Measurements from ENCODE around the gene USP46. TPM values are rescaled to one million over a fixed set of nuclear protein-coding genes. Genes with fewer than 3 reads are reported as not detected.

Gene USP46
- total RNA-seq, 2 experiments from 2014 or later = 3.8 to 4.6 TPM

DNA sequence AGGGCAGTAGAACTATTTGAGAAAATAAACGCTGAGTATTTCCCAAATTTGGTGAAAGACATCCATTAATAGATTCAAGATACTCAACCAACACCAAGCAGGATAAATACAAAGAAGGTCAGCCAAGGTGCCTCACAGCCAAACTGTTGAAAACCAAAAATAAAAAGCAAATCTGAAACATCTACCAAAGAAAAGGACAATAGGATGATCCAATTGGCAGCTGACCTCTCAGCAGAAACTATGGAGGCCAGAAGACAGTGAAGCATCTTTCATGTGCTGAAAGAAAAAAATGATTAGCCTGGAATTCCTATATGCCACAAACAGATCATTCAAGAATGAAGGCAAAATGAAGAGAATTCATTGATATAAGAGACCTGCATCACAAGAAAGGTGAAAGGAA lies 44.9 kb downstream of the USP46 start:
- Mint-ChIP-seq H3K27ac (no peak overlapping the region), H3K36me3 (ENCODE audit: low read depth) (peaks cover 8% of the 10 kb centered on the region), H3K4me3 (no peak overlapping the region), H3K4me1 (ENCODE audit: low read depth) (peaks cover 16% of the 10 kb centered on the region), H3K9me3 (ENCODE audit: insufficient read depth) (no peaks in the 10 kb centered on the region), H3K27me3 (ENCODE audit: low read depth) (peaks cover 5% of the 10 kb centered on the region)
- CTCF ChIA-PET = no interaction called here
- POLR2A ChIA-PET = no interaction called here
- DNase-seq (no peak), ATAC-seq (no peak)

GRCh38 chr4:52612341-52612740 lies 46.8 kb downstream of the USP46 start:
- no peak overlapping the region for H3K4me3 Mint-ChIP-seq
- DNase-seq (no peak), ATAC-seq (no peak)
- peaks cover 8% of the 10 kb centered on the region for H3K36me3 Mint-ChIP-seq (ENCODE audit: low read depth)
- H3K4me1 Mint-ChIP-seq (ENCODE audit: low read depth) = peaks cover 11% of the 10 kb centered on the region
- ChIA-PET CTCF (interaction anchor here (1.3 kb wide), 1 partner anchor 22 kb away, joined by 3 read pairs; no protein-coding TSS in a partner anchor), POLR2A (no interaction called here)
- H3K27ac Mint-ChIP-seq = no peak overlapping the region
- peaks cover 5% of the 10 kb centered on the region for H3K27me3 Mint-ChIP-seq (ENCODE audit: low read depth)
- no peaks in the 10 kb centered on the region for H3K9me3 Mint-ChIP-seq (ENCODE audit: insufficient read depth)

DNA sequence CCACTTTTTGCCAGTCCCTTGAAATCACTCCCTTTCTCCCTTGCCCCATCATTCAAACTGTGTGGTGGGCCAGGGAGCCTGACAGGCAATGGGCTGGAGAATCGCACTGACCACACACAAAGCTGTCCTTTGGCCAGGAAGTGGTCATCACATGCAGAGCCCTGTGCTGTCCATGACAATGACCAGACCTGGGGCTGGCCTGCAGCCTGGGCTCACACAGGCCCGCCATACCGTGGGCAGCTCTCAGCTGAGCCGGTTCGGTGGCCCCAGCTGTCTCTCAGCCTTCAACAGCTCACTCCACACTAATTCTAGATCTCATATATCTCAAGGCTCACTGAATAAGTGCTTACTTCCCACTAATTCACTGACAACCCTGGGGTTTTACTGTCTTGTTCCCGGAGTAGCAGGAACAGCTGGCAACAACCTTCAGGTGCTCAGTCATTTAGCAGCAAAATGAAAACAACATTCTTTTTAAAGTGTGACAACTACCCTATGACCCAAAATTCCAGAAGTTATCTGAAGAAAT lies 48.0 kb downstream of the USP46 start:
- Mint-ChIP-seq H3K36me3 (ENCODE audit: low read depth) (peaks cover 9% of the 10 kb centered on the region), H3K9me3 (ENCODE audit: insufficient read depth) (no peaks in the 10 kb centered on the region), H3K4me3 (no peak overlapping the region), H3K27me3 (ENCODE audit: low read depth) (peaks cover 3% of the 10 kb centered on the region), H3K4me1 (ENCODE audit: low read depth) (peaks cover 5% of the 10 kb centered on the region), H3K27ac (no peak overlapping the region)
- POLR2A ChIA-PET = no interaction called here
- no peak for ATAC-seq
- no peak for DNase-seq
- CTCF ChIA-PET = no interaction called here

DNA sequence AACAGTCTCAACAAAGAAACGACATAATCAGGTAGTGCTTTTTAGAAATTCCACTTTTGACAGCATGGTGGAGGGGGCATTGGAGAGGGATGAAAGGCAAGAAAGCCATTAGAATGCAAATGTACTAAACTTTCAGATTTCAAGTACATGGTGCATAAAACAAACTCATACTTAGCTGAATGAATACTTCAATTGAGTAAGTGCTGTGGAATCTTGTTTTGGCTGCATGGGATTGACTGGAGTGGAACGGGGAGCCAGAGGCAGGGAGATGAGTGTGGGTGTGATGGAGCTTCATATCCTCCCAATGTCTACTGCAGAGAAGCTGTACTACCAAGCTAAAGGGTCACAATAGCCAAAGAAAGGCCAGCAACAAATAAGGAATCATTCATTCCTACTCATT lies 52.4 kb downstream of the USP46 start:
- Mint-ChIP-seq H3K9me3 (ENCODE audit: insufficient read depth) (no peaks in the 10 kb centered on the region), H3K36me3 (ENCODE audit: low read depth) (peaks cover 9% of the 10 kb centered on the region), H3K27me3 (ENCODE audit: low read depth) (no peaks in the 10 kb centered on the region), H3K4me3 (no peak overlapping the region), H3K4me1 (ENCODE audit: low read depth) (no peaks in the 10 kb centered on the region), H3K27ac (no peak overlapping the region)
- ChIA-PET CTCF (no interaction called here), POLR2A (no interaction called here)
- ATAC-seq (no peak), DNase-seq (no peak)

- ATAC-seq = no peak
- no peaks in the 10 kb centered on the region for H3K27me3 Mint-ChIP-seq (ENCODE audit: low read depth)
- ChIA-PET POLR2A (no interaction called here), CTCF (no interaction called here)
- no peak for DNase-seq
- no peaks in the 10 kb centered on the region for H3K9me3 Mint-ChIP-seq (ENCODE audit: insufficient read depth)
- H3K36me3 Mint-ChIP-seq (ENCODE audit: low read depth) = peaks cover 9% of the 10 kb centered on the region
- H3K4me1 Mint-ChIP-seq (ENCODE audit: low read depth) = no peaks in the 10 kb centered on the region
- H3K27ac Mint-ChIP-seq = no peak overlapping the region
- H3K4me3 Mint-ChIP-seq = no peak overlapping the region
Observed at GRCh38 chr4:52606040-52606439, 53.1 kb downstream of the USP46 start.

GRCh38 chr4:52604215-52604614 lies 54.9 kb downstream of the USP46 start:
- H3K4me3 Mint-ChIP-seq = no peak overlapping the region
- CTCF ChIA-PET = no interaction called here

DNA sequence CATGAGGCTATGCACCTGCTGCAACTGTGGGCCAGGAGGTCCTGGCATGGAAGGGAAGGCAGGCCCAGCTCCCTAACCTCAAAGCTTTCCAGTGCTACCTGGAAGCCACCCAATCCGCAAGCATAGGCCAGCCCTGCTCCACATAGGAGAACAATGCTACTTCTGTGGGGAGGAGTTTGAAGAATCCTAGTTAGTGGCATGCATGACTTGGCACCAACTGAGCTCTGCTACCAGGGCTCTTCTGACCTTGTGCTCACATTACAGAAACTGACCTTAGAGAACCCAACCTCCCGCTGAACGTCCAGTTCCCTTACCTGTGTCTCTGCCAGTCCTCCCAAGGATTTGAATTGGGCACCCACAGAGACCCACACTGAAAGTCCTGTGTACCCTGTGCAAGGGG lies 58.8 kb downstream of the USP46 start:
- H3K36me3 Mint-ChIP-seq (ENCODE audit: low read depth) = no peaks in the 10 kb centered on the region
- no peaks in the 10 kb centered on the region for H3K27me3 Mint-ChIP-seq (ENCODE audit: low read depth)
- H3K9me3 Mint-ChIP-seq (ENCODE audit: insufficient read depth) = no peaks in the 10 kb centered on the region
- CTCF ChIA-PET = no interaction called here
- POLR2A ChIA-PET = interaction anchor here (0.6 kb wide), 1 partner anchor 11 kb away, joined by 3 read pairs; no protein-coding TSS in a partner anchor
- no peaks in the 10 kb centered on the region for H3K4me1 Mint-ChIP-seq (ENCODE audit: low read depth)
- no peak for DNase-seq
- H3K27ac Mint-ChIP-seq = no peak overlapping the region
- no peak for ATAC-seq
- H3K4me3 Mint-ChIP-seq = no peak overlapping the region

More at GRCh38 chr4:52604215-52604614, 54.9 kb downstream of the USP46 start:
- ATAC-seq (no peak), DNase-seq (no peak)
- Mint-ChIP-seq H3K9me3 (ENCODE audit: insufficient read depth) (no peaks in the 10 kb centered on the region), H3K27me3 (ENCODE audit: low read depth) (no peaks in the 10 kb centered on the region), H3K27ac (no peak overlapping the region), H3K4me1 (ENCODE audit: low read depth) (no peaks in the 10 kb centered on the region), H3K36me3 (ENCODE audit: low read depth) (peaks cover 2% of the 10 kb centered on the region)
- POLR2A ChIA-PET = no interaction called here

- ChIA-PET POLR2A (no interaction called here), CTCF (no interaction called here)
- H3K9me3 Mint-ChIP-seq (ENCODE audit: insufficient read depth) = no peaks in the 10 kb centered on the region
- ATAC-seq (no peak), DNase-seq (no peak)
- H3K27me3 Mint-ChIP-seq (ENCODE audit: low read depth) = peaks cover 2% of the 10 kb centered on the region
- H3K36me3 Mint-ChIP-seq (ENCODE audit: low read depth) = no peaks in the 10 kb centered on the region
- H3K4me1 Mint-ChIP-seq (ENCODE audit: low read depth) = no peaks in the 10 kb centered on the region
- no peak overlapping the region for H3K4me3 Mint-ChIP-seq
- no peak overlapping the region for H3K27ac Mint-ChIP-seq
Observed at GRCh38 chr4:52595001-52595400, 64.1 kb downstream of the USP46 start.

GRCh38 chr4:52592287-52592686 lies 66.8 kb downstream of the USP46 start:
- Mint-ChIP-seq H3K27me3 (ENCODE audit: low read depth) (peaks cover 3% of the 10 kb centered on the region), H3K4me3 (no peak overlapping the region), H3K9me3 (ENCODE audit: insufficient read depth) (no peaks in the 10 kb centered on the region), H3K36me3 (ENCODE audit: low read depth) (no peaks in the 10 kb centered on the region), H3K4me1 (ENCODE audit: low read depth) (peaks cover 17% of the 10 kb centered on the region), H3K27ac (no peak overlapping the region)
- ChIA-PET CTCF (interaction anchor here (0.8 kb wide), 1 partner anchor 46 kb away, joined by 3 read pairs; no protein-coding TSS in a partner anchor), POLR2A (no interaction called here)
- DNase-seq (no peak), ATAC-seq (no peak)

- Mint-ChIP-seq H3K36me3 (ENCODE audit: low read depth) (no peaks in the 10 kb centered on the region), H3K9me3 (ENCODE audit: insufficient read depth) (no peaks in the 10 kb centered on the region), H3K27ac (peak overlapping the region; percentile 43), H3K4me1 (ENCODE audit: low read depth) (peaks cover 17% of the 10 kb centered on the region), H3K27me3 (ENCODE audit: low read depth) (peaks cover 9% of the 10 kb centered on the region), H3K4me3 (no peak overlapping the region)
- CTCF ChIA-PET = interaction anchor here (1.0 to 1.3 kb wide), 2 partner anchors 8 to 23 kb away, joined by 3 read pairs; no protein-coding TSS in a partner anchor
- ATAC-seq = peak; percentile 67
- peak; percentile 24 for DNase-seq
- POLR2A ChIA-PET = interaction anchor here (0.8 kb wide), 1 partner anchor 11 kb away, joined by 3 read pairs; no protein-coding TSS in a partner anchor
Observed at GRCh38 chr4:52588771-52589591, 70.1 kb downstream of the USP46 start.

GRCh38 chr4:52588097-52588496 lies 71.0 kb downstream of the USP46 start:
- POLR2A ChIA-PET = no interaction called here
- Mint-ChIP-seq H3K4me1 (ENCODE audit: low read depth) (peaks cover 17% of the 10 kb centered on the region), H3K27ac (no peak overlapping the region), H3K9me3 (ENCODE audit: insufficient read depth) (no peaks in the 10 kb centered on the region), H3K36me3 (ENCODE audit: low read depth) (no peaks in the 10 kb centered on the region), H3K4me3 (no peak overlapping the region), H3K27me3 (ENCODE audit: low read depth) (peaks cover 9% of the 10 kb centered on the region)
- no peak for ATAC-seq
- CTCF ChIA-PET = interaction anchor here (1.0 to 1.7 kb wide), 6 partner anchors 9 to 397 kb away, joined by 3 to 5 read pairs (median 4); no protein-coding TSS in a partner anchor
- peak; percentile 31 for DNase-seq

GRCh38 chr4:52586069-52586468 lies 73.0 kb downstream of the USP46 start:
- no peak overlapping the region for H3K27ac Mint-ChIP-seq
- POLR2A ChIA-PET = no interaction called here
- peaks cover 11% of the 10 kb centered on the region for H3K27me3 Mint-ChIP-seq (ENCODE audit: low read depth)
- CTCF ChIA-PET = interaction anchor here (1.7 kb wide), 1 partner anchor 41 kb away, joined by 5 read pairs; no protein-coding TSS in a partner anchor
- peaks cover 17% of the 10 kb centered on the region for H3K4me1 Mint-ChIP-seq (ENCODE audit: low read depth)
- ATAC-seq = no peak
- H3K36me3 Mint-ChIP-seq (ENCODE audit: low read depth) = no peaks in the 10 kb centered on the region
- no peak for DNase-seq
- H3K4me3 Mint-ChIP-seq = no peak overlapping the region
- no peaks in the 10 kb centered on the region for H3K9me3 Mint-ChIP-seq (ENCODE audit: insufficient read depth)

All from activated CD8-positive, alpha-beta T cell treated with anti-CD3 and anti-CD28 coated beads, Interleukin-2, amount 10 ng/mL, durations not matched to agents 7 days and 5 days (primary cell).